GM12878 (cell line): ENCODE results near the gene TSC22D4. TPM values are rescaled to one million over a fixed set of nuclear protein-coding genes. Genes with fewer than 3 reads are reported as not detected.

Source experiments
- BHLHE40 ChIP-seq, 2 experiments: fragments of 450-650 bp in 1 of 2; IDR thresholded peaks; 2 replicates each; pipeline ENCODE4 v1.6.1; 2011 to 2017; ENCODE audit warnings: low read depth in 2 of 2, borderline replicate concordance in 1 of 2, improper control_type of control experiment in 1 of 2, low read length in 1 of 2, mild to moderate bottlenecking in 1 of 2
- BRCA1 ChIP-seq: IDR thresholded peaks from 2 replicates; pipeline ENCODE4 v1.6.1; 2011; ENCODE audit warnings: low read depth, low read length, improper control_type of control experiment
- CBX5 ChIP-seq: sonication (generic); IDR thresholded peaks from 2 replicates; pipeline ENCODE4 v1.6.1; 2016; ENCODE audit warnings: low read depth, moderate library complexity, mild to moderate bottlenecking, inconsistent platforms
- EED ChIP-seq: sonication (generic); IDR thresholded peaks from 2 replicates; pipeline ENCODE4 v1.6.1; 2016; ENCODE audit warnings: antibody characterized with exemption, low read depth
- PAX8 ChIP-seq: fragments of 450-650 bp; IDR thresholded peaks from 2 replicates; pipeline ENCODE4 v1.6.1; 2017; ENCODE audit warnings: mild to moderate bottlenecking, moderate library complexity
- POLR2AphosphoS2 ChIP-seq: IDR thresholded peaks from 2 replicates; pipeline ENCODE4 v1.6.1; 2011; ENCODE audit warnings: low read depth, mild to moderate bottlenecking, low read length, improper control_type of control experiment, moderate library complexity
- RB1 ChIP-seq: fragments of 450-650 bp; formaldehyde crosslinking; IDR thresholded peaks from 2 replicates; pipeline ENCODE4 v1.6.1; 2017; ENCODE audit warnings: mild to moderate bottlenecking, borderline replicate concordance
- RELA ChIP-seq: fragments of 450-650 bp; IDR thresholded peaks from 2 replicates; pipeline ENCODE4 v1.8.0; 2014; ENCODE audit warnings: borderline replicate concordance; ENCODE audit not compliant: partially characterized antibody
- SMC3 ChIP-seq: IDR thresholded peaks from 2 replicates; pipeline ENCODE4 v1.6.1; 2011; ENCODE audit warnings: low read length, improper control_type of control experiment, borderline replicate concordance
- TARDBP ChIP-seq: IDR thresholded peaks from 2 replicates; pipeline ENCODE4 v1.6.1; 2016; ENCODE audit warnings: borderline replicate concordance
- TCF12 ChIP-seq: IDR thresholded peaks from 2 replicates; pipeline ENCODE4 v1.6.1; 2011; ENCODE audit warnings: low read depth, mild to moderate bottlenecking, low read length
- TCF3 ChIP-seq: IDR thresholded peaks from 2 replicates; pipeline ENCODE4 v1.6.1; 2012; ENCODE audit warnings: low read depth, mild to moderate bottlenecking, low read length, borderline replicate concordance; ENCODE audit not compliant: insufficient read depth
- YY1 ChIP-seq: IDR thresholded peaks from 2 replicates; pipeline ENCODE4 v1.6.1; 2011; ENCODE audit warnings: low read depth, mild to moderate bottlenecking, low read length
- polyA plus RNA-seq, 11 experiments: library from polyadenylated mRNA; depleted of rRNA in 4 of 11; unstranded in 6 of 11; stranded (reverse) in 5 of 11; fragments of >200 nt; fragmentation: Nextera tagmentation in 4 of 11; fragmentation: Illumina TruSeq in 1 of 11; extraction: Ambion mirVana in 4 of 11; extraction: Trizol in 1 of 11; gene quantifications; 1 replicate in 1 of 11; 2 replicates in 10 of 11; pipeline versions ENCODE4 v1.2.1 to v1.2.3, GENCODE V29; 2011 to 2016; ENCODE audit warnings: inconsistent platforms in 2 of 11, missing spikeins in 2 of 11, low read depth in 1 of 11
- total RNA-seq, 4 experiments: library from RNA; depleted of rRNA in 3 of 4; stranded (reverse); fragments of >200 nt in 3 of 4; fragmentation: Illumina TruSeq in 1 of 4; extraction: Trizol in 1 of 4; gene quantifications; 2 replicates each; pipeline versions ENCODE4 v1.2.1 to v1.2.3, GENCODE V29; 2013 to 2021
- TF ChIP-seq, protein P1 (sequence below): fragments of 450-650 bp; IDR thresholded peaks from 2 replicates; pipeline ENCODE4 v1.6.1; 2017; ENCODE audit warnings: mild to moderate bottlenecking, moderate library complexity
- TF ChIP-seq, protein P2 (sequence below): IDR thresholded peaks from 2 replicates; pipeline ENCODE4 v1.6.1; 2012; ENCODE audit warnings: low read length, inconsistent platforms
- TF ChIP-seq, protein P3 (sequence below): IDR thresholded peaks from 2 replicates; pipeline ENCODE4 v1.6.1; 2011; ENCODE audit warnings: low read depth, mild to moderate bottlenecking, low read length, moderate library complexity, borderline replicate concordance; ENCODE audit errors: extremely low read depth

TSC22D4 gene
- total and polyA plus RNA-seq, 10 of the 15 experiments (the other 5 are each of a cell fraction or from before 2014, with no cell fraction given): 0.50 to 65.7 (median 24.4) TPM

DNA sequence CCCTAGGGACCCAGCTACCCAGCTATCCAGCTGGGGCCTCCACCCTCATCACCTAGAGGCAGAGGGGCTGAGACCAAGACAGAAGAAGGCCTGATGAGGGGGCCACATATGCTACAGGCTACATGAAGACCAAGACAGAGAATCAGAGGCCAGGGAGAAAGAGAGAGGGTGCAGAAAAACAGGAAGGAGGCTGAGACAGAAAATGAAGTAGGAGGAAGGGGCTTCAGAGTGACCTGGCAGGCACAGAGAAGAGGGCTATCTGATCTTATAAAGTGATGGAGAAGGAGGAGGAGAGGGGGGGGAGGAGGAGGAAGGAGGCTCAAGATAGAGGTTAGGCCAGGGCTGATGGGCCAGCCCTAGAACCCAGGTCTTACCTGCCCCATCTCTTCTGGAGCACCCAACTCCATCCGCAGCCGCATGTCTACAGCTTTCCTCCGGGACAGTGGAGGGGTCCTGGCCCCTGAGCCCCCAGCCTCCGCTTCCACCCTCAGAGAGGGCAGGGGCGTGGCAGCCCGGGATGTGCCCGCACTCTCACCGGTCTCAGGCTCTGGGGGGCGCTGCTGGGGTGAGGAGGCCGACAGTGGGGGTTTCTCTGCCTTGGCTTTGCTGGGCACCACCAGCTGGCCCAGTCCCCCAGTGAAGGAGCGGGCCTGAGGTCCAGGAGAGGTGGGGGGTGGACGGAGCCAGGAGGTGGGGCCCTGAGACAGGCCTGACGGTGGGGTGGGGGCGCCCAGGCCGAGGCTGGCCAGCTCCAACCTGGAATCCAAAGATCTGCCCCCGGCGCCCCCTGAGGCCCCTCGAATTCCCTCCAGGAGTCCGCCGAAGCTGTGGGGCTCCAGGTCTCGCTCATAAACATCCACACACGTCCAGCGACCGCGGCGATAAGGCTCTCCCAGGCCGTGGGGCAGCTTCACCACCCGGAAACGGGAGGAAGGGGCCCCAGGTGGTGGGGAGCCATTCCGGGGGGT, 1.8 kb downstream of the TSC22D4 start (continued):
- TF ChIP-seq, protein P1, sequence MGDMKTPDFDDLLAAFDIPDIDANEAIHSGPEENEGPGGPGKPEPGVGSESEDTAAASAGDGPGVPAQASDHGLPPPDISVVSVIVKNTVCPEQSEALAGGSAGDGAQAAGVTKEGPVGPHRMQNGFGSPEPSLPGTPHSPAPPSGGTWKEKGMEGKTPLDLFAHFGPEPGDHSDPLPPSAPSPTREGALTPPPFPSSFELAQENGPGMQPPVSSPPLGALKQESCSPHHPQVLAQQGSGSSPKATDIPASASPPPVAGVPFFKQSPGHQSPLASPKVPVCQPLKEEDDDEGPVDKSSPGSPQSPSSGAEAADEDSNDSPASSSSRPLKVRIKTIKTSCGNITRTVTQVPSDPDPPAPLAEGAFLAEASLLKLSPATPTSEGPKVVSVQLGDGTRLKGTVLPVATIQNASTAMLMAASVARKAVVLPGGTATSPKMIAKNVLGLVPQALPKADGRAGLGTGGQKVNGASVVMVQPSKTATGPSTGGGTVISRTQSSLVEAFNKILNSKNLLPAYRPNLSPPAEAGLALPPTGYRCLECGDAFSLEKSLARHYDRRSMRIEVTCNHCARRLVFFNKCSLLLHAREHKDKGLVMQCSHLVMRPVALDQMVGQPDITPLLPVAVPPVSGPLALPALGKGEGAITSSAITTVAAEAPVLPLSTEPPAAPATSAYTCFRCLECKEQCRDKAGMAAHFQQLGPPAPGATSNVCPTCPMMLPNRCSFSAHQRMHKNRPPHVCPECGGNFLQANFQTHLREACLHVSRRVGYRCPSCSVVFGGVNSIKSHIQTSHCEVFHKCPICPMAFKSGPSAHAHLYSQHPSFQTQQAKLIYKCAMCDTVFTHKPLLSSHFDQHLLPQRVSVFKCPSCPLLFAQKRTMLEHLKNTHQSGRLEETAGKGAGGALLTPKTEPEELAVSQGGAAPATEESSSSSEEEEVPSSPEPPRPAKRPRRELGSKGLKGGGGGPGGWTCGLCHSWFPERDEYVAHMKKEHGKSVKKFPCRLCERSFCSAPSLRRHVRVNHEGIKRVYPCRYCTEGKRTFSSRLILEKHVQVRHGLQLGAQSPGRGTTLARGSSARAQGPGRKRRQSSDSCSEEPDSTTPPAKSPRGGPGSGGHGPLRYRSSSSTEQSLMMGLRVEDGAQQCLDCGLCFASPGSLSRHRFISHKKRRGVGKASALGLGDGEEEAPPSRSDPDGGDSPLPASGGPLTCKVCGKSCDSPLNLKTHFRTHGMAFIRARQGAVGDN: no peak
- TF ChIP-seq PAX8: no peak
- no peak for TF ChIP-seq CBX5
- TF ChIP-seq BHLHE40 (IDR thresholded peaks at IDR 0.05; ENCODE audit: borderline replicate concordance in 1 of 2, low read depth in 2 of 2, low read length in 1 of 2): 0 out of 4 replicates have a peak, but pooled peaks of 1 of the 2 experiments have one; percentile 8
- no peak for TF ChIP-seq TCF12
- no peak for TF ChIP-seq SMC3
- no peak for TF ChIP-seq RB1
- TF ChIP-seq POLR2AphosphoS2: 0 out of 2 replicates have a peak, but pooled peaks have one; percentile 39
- TF ChIP-seq EED: no peak; the same call in 1 of the 2 replicates
- TF ChIP-seq RELA: no peak
- TF ChIP-seq TCF3: no peak
- no peak for TF ChIP-seq YY1
- no peak for TF ChIP-seq BRCA1
- TF ChIP-seq, protein P2, sequence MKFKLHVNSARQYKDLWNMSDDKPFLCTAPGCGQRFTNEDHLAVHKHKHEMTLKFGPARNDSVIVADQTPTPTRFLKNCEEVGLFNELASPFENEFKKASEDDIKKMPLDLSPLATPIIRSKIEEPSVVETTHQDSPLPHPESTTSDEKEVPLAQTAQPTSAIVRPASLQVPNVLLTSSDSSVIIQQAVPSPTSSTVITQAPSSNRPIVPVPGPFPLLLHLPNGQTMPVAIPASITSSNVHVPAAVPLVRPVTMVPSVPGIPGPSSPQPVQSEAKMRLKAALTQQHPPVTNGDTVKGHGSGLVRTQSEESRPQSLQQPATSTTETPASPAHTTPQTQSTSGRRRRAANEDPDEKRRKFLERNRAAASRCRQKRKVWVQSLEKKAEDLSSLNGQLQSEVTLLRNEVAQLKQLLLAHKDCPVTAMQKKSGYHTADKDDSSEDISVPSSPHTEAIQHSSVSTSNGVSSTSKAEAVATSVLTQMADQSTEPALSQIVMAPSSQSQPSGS: no peak
- TF ChIP-seq, protein P3, sequence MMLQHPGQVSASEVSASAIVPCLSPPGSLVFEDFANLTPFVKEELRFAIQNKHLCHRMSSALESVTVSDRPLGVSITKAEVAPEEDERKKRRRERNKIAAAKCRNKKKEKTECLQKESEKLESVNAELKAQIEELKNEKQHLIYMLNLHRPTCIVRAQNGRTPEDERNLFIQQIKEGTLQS: no peak
- no peak for TF ChIP-seq TARDBP
